Measurements from ENCODE around the gene GPR85. TPM values are rescaled to one million over a fixed set of nuclear protein-coding genes. Genes with fewer than 3 reads are reported as not detected.
A peak's percentile ranks its signal among the peaks of the same experiment; 100 is the strongest.

The GPR85 gene
- total and polyA plus RNA-seq, 10 of the 15 experiments (the other 5 are each of a cell fraction or from before 2014, with no cell fraction given), result 0.05 to 0.38 TPM; not detected in 8

DNA sequence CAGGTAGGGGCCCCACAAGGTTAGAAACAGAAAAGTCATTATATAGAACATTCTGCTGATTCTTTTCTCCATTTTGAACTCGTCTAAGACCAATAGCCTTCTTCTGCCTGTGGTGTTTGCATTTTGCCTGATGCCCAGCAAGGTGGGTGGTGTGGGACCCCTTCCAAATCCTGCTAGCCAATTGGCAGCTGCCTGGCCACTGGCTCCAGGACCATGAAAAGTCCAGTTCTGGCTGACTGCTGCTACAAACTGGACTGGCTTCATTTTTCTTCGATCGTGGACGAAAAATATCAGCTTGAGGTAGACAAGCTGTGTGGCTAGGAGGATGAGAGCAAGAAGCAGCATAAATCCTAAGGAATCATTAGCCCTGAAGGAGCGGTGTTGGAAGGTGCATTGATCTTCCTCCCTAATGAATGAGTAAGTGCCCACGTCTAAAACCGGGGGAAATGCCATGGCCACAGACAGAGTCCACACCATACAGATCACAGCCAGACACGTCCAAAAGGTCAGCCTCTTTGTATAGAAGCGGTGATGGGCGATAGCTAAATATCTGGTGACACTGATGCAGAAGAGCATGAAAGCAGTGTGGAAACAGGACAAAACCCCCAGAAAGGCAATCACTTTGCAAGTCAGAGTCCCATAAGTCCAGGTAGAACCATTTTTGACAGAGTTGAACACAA lies 2.7 kb downstream of the GPR85 start (continued):
- TF ChIP-seq RCOR1 (conservative IDR thresholded peaks at IDR 0.05; ENCODE audit: low read depth, low read length), result no peak

GRCh38 chr7:113083132-113083815 lies 3.4 kb downstream of the GPR85 start:
- SMC1A ChIA-PET (ENCODE audit: uncharacterized antibody, unreplicated experiment), result no interaction called here
- no peaks in the 10 kb centered on the region for H3K4me1 ChIP-seq (ENCODE audit: control insufficient read depth, insufficient read depth, low read length)
- peaks cover 0 to 1% of the 10 kb centered on the region in 2 experiments; a peak in 2 of 4 replicates for H3K27me3 ChIP-seq (replicated peaks in 1 of 2; ENCODE audit: control insufficient read depth in 2 of 2, insufficient read depth in 2 of 2, low read length in 1 of 2)
- WGBS (ENCODE audit: insufficient coverage, insufficient replicate concordance, low lambda C conversion rate, missing lambda C conversion rate), result 0% methylated on average over 1 of the region's 1 CpG
- H3K4me3 ChIP-seq, result no peak overlapping the region
- H2AFZ ChIP-seq (ENCODE audit: control insufficient read depth, low read depth, low read length), result no peak overlapping the region
- H3K79me2 ChIP-seq (ENCODE audit: control insufficient read depth, insufficient read depth, low read length), result no peaks in the 10 kb centered on the region
- H3K9me3 ChIP-seq (replicated peaks; ENCODE audit: control insufficient read depth, insufficient read depth, low read length), result no peaks in the 10 kb centered on the region
- in situ Hi-C loops (cut with MboI), result no loop called here
- no peak overlapping the region for H3K9ac ChIP-seq (ENCODE audit: control insufficient read depth, insufficient read depth, low read length)
- intact Hi-C loops (cut with micrococcal nuclease; ENCODE audit: unreplicated experiment), result no loop called here
- peak; percentile 63 for ATAC-seq
- H4K20me1 ChIP-seq (ENCODE audit: control insufficient read depth, insufficient read depth), result no peaks in the 10 kb centered on the region
- RAD21 ChIA-PET (ENCODE audit: unreplicated experiment), result no interaction called here
- H3K27ac ChIP-seq (ENCODE audit: control insufficient read depth, insufficient read depth), result no peak overlapping the region
- BruUV-seq (replicated peaks), result no TSS peak
- no peaks in the 10 kb centered on the region for H3K36me3 ChIP-seq (ENCODE audit: control insufficient read depth in 2 of 2, insufficient read depth in 2 of 2, low read length in 1 of 2)
- no peak overlapping the region for H3K4me2 ChIP-seq (ENCODE audit: control insufficient read depth, insufficient read depth)
- POLR2A ChIA-PET, result no interaction called here
- no peak for DNase-seq (ENCODE audit: low read depth, low spot score)
- no peak for FAIRE-seq
- CTCF ChIA-PET, result no interaction called here
- no peak for TF ChIP-seq CBX5 (IDR thresholded peaks at IDR 0.05; ENCODE audit: low read depth)
- TF ChIP-seq CHD2 (IDR thresholded peaks at IDR 0.05; ENCODE audit: borderline replicate concordance, low read depth, low read length), result no peak
- no peak for TF ChIP-seq EED (IDR thresholded peaks at IDR 0.05; ENCODE audit: low read depth)
- TF ChIP-seq JUNB (IDR thresholded peaks at IDR 0.05), result no peak
- no peak for TF ChIP-seq NR2C1 (IDR thresholded peaks at IDR 0.05)
- no peak for TF ChIP-seq EP300 (IDR thresholded peaks at IDR 0.05; ENCODE audit: borderline replicate concordance in 1 of 2, control insufficient read depth in 1 of 2, low read depth in 2 of 2, low read length in 2 of 2)
